GM23338 (cell line): ENCODE data around the gene PRR18. TPM values are rescaled to one million over a fixed set of nuclear protein-coding genes. Genes with fewer than 3 reads are reported as not detected.

Source experiments
- ATAC-seq: fragments of 200-7000 bp; cut with Tn5 transposase; 3 replicates; pipeline ENCODE4 v1.9.1; 2020
- DNase-seq: peaks from one replicate; pipeline ENCODE4 v3.0.0-alpha.2; 2015; ENCODE audit warnings: low spot score
- H2AFZ ChIP-seq: fragments of 200-600 bp; sonication (generic); 2 replicates; pipeline ENCODE4 v1.8.0; 2016; ENCODE audit warnings: antibody characterized with exemption, mild to moderate bottlenecking, moderate library complexity
- H3F3A ChIP-seq: fragments of 200-600 bp; sonication (generic); replicated peaks from 2 replicates; pipeline ENCODE4 v1.8.0; 2017; ENCODE audit warnings: antibody characterized with exemption, mixed run types, low read depth
- H3K27ac ChIP-seq: fragments of 200-600 bp; sonication (generic); 2 replicates; pipeline ENCODE4 v1.6.1; 2016; ENCODE audit warnings: low read depth
- H3K27me3 ChIP-seq: fragments of 200-600 bp; sonication (generic); 2 replicates; pipeline ENCODE4 v1.8.0; 2016; ENCODE audit warnings: mild to moderate bottlenecking, mixed run types, moderate library complexity; ENCODE audit not compliant: insufficient read depth
- H3K36me3 ChIP-seq: fragments of 200-600 bp; sonication (generic); 2 replicates; pipeline ENCODE4 v1.8.0; 2016; ENCODE audit warnings: mild to moderate bottlenecking; ENCODE audit not compliant: insufficient read depth
- H3K4me1 ChIP-seq: fragments of 200-600 bp; sonication (generic); 2 replicates; pipeline ENCODE4 v1.8.0; 2016; ENCODE audit warnings: mild to moderate bottlenecking, moderate library complexity; ENCODE audit not compliant: insufficient read depth
- H3K4me2 ChIP-seq: fragments of 200-600 bp; sonication (generic); 2 replicates; pipeline ENCODE4 v1.7.1; 2017; ENCODE audit warnings: mixed run types
- H3K4me3 ChIP-seq: fragments of 200-600 bp; sonication (generic); 2 replicates; pipeline ENCODE4 v1.6.1; 2016; ENCODE audit warnings: mixed run types
- H3K79me2 ChIP-seq: fragments of 200-600 bp; sonication (generic); replicated peaks from 2 replicates; pipeline ENCODE4 v1.8.0; 2017; ENCODE audit warnings: mild to moderate bottlenecking; ENCODE audit not compliant: insufficient read depth
- H3K9me2 ChIP-seq: fragments of 200-600 bp; sonication (generic); 2 replicates; pipeline ENCODE4 v1.8.0; 2017; ENCODE audit not compliant: insufficient read depth
- H4K20me1 ChIP-seq: fragments of 200-600 bp; sonication (generic); replicated peaks from 2 replicates; pipeline ENCODE4 v1.8.0; 2017; ENCODE audit warnings: mild to moderate bottlenecking; ENCODE audit not compliant: insufficient read depth
- H3K27ac Mint-ChIP-seq: 2 replicates; pipeline ENCODE4 v1.8.0; 2020; ENCODE audit warnings: inconsistent platforms, mild to moderate bottlenecking, moderate library complexity, mixed read lengths
- H3K27me3 Mint-ChIP-seq: 3 replicates; pipeline ENCODE4 v1.8.0; 2022; ENCODE audit warnings: low read depth, mild to moderate bottlenecking, moderate library complexity, mixed read lengths, inconsistent platforms; ENCODE audit not compliant: insufficient read depth, poor library complexity
- H3K36me3 Mint-ChIP-seq: 3 replicates; pipeline ENCODE4 v1.8.0; 2021; ENCODE audit warnings: low read depth, mild to moderate bottlenecking, inconsistent platforms, moderate library complexity, mixed read lengths
- H3K4me1 Mint-ChIP-seq: 3 replicates; pipeline ENCODE4 v1.8.0; 2020; ENCODE audit warnings: mild to moderate bottlenecking, inconsistent platforms, mixed read lengths
- H3K4me3 Mint-ChIP-seq: 3 replicates; pipeline ENCODE4 v1.8.0; 2021; ENCODE audit warnings: moderate library complexity, mild to moderate bottlenecking, inconsistent platforms, mixed read lengths
- H3K9me3 Mint-ChIP-seq: 3 replicates; pipeline ENCODE4 v1.8.0; 2020; ENCODE audit warnings: moderate library complexity, mild to moderate bottlenecking, inconsistent platforms, mixed read lengths
- CREB1 ChIP-seq: fragments of 250-450 bp; sonication (Bioruptor Pico); IDR thresholded peaks from 2 replicates; pipeline ENCODE4 v1.5.0; 2020; ENCODE audit warnings: low read depth, mild to moderate bottlenecking, moderate library complexity
- EZH2 ChIP-seq: fragments of 200-600 bp; sonication (generic); IDR thresholded peaks from one replicate; pipeline ENCODE4 v1.8.0; 2017; ENCODE audit warnings: antibody characterized with exemption, mild to moderate bottlenecking, low read depth; ENCODE audit not compliant: unreplicated experiment
- EZH2phosphoT487 ChIP-seq: fragments of 200-600 bp; sonication (generic); IDR thresholded peaks from one replicate; pipeline ENCODE4 v1.8.1; 2018; ENCODE audit warnings: antibody characterized with exemption; ENCODE audit not compliant: unreplicated experiment
- JUNB ChIP-seq: IDR thresholded peaks from one replicate; pipeline ENCODE4 v1.6.1; 2016; ENCODE audit warnings: antibody characterized with exemption; ENCODE audit not compliant: unreplicated experiment
- NANOG ChIP-seq: IDR thresholded peaks from 2 replicates; pipeline ENCODE4 v1.6.1; 2016; ENCODE audit warnings: antibody characterized with exemption, borderline replicate concordance
- POLR2AphosphoS5 ChIP-seq: IDR thresholded peaks from 2 replicates; pipeline ENCODE4 v1.6.1; 2016; ENCODE audit warnings: antibody characterized with exemption, low read depth
- STAT1 ChIP-seq: IDR thresholded peaks from one replicate; pipeline ENCODE4 v1.6.1; 2016; ENCODE audit warnings: antibody characterized with exemption; ENCODE audit not compliant: unreplicated experiment
- ZNF114 ChIP-seq: fragments of 250-450 bp; sonication (Bioruptor Pico); IDR thresholded peaks from 2 replicates; pipeline ENCODE4 v1.5.0; 2020; ENCODE audit warnings: mild to moderate bottlenecking, moderate library complexity
- ZNF331 ChIP-seq: fragments of 250-450 bp; sonication (Bioruptor Pico); IDR thresholded peaks from 2 replicates; pipeline ENCODE4 v1.5.0; 2020; ENCODE audit warnings: low read depth, mild to moderate bottlenecking, moderate library complexity
- polyA plus RNA-seq: library from polyadenylated mRNA; unstranded; fragments of >200 nt; fragmentation: Nextera tagmentation; extraction: Ambion mirVana; gene quantifications from 2 replicates; pipeline ENCODE4 v1.2.1, GENCODE V29; 2016
- total RNA-seq: library from RNA; depleted of rRNA; stranded (reverse); fragments of >200 nt; shearing (Covaris generic); gene quantifications from 2 replicates; pipeline ENCODE4 v1.2.3, GENCODE V29; 2014
- TF ChIP-seq, protein P1 (sequence below), 2 experiments: fragments of 200-600 bp in 1 of 2; sonication (generic) in 1 of 2; conservative IDR thresholded peaks; 2 replicates each; pipeline versions ENCODE4 v1.5.1 to v1.6.1; 2016 to 2017; ENCODE audit warnings: antibody characterized with exemption in 2 of 2, low read depth in 2 of 2, mild to moderate bottlenecking in 2 of 2, moderate library complexity in 1 of 2
- TF ChIP-seq, protein P2 (sequence below): fragments of 250-450 bp; sonication (Bioruptor Pico); IDR thresholded peaks from 2 replicates; pipeline ENCODE4 v1.5.0; 2020; ENCODE audit warnings: mild to moderate bottlenecking, moderate library complexity
- TF ChIP-seq, protein P3 (sequence below): IDR thresholded peaks from 2 replicates; pipeline ENCODE4 v1.6.1; 2016; ENCODE audit warnings: antibody characterized with exemption
- TF ChIP-seq, protein P4 (sequence below): IDR thresholded peaks from one replicate; pipeline ENCODE4 v1.6.1; 2018; ENCODE audit warnings: antibody characterized with exemption; ENCODE audit not compliant: unreplicated experiment

The PRR18 gene
- total and polyA plus RNA-seq, 2 experiments from 2014 or later, result 0.24 TPM; not detected in 1

DNA sequence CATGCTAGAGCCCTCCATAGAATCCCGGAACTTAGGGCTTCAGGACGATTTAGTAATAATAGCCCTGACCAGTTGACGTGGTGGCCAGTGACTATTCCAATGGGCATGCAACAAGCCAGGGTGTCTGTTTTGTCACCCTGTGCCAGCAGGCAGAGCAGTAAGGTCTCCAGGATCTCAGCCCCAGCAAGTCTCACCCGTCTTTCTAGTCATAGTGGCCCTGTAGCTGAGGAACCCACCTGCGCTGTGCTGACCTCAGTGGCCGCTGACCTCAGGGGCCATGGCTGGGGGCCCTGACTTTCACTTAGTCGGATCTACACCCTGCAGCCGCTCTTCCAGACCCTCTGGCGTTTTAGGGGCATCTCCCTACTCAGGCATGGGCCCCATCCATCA lies 36.8 kb downstream of the PRR18 start:
- H2AFZ ChIP-seq, result no peak overlapping the region
- Mint-ChIP-seq H3K27me3 (peaks cover 42% of the 10 kb centered on the region), H3K9me3 (no peaks in the 10 kb centered on the region), H3K4me1 (peaks cover 19% of the 10 kb centered on the region), H3K4me3 (no peak overlapping the region), H3K27ac (no peak overlapping the region), H3K36me3 (no peaks in the 10 kb centered on the region)
- H3K4me3 ChIP-seq, result no peak overlapping the region
- peaks cover 34% of the 10 kb centered on the region for H3K27me3 ChIP-seq
- no peak for DNase-seq
- H3K36me3 ChIP-seq, result no peaks in the 10 kb centered on the region
- H3K4me1 ChIP-seq, result peaks cover 15% of the 10 kb centered on the region
- H3K4me2 ChIP-seq, result no peak overlapping the region
- no peaks in the 10 kb centered on the region for H3K79me2 ChIP-seq
- TF ChIP-seq ZNF114 (CRISPR knock-in tag) (no peak), JUNB (no peak), EZH2 (no peak), POLR2AphosphoS5 (no peak), EZH2phosphoT487 (no peak), STAT1 (no peak), CREB1 (no peak), NANOG (no peak), ZNF331 (CRISPR knock-in tag) (no peak)
- TF ChIP-seq, protein P1, sequence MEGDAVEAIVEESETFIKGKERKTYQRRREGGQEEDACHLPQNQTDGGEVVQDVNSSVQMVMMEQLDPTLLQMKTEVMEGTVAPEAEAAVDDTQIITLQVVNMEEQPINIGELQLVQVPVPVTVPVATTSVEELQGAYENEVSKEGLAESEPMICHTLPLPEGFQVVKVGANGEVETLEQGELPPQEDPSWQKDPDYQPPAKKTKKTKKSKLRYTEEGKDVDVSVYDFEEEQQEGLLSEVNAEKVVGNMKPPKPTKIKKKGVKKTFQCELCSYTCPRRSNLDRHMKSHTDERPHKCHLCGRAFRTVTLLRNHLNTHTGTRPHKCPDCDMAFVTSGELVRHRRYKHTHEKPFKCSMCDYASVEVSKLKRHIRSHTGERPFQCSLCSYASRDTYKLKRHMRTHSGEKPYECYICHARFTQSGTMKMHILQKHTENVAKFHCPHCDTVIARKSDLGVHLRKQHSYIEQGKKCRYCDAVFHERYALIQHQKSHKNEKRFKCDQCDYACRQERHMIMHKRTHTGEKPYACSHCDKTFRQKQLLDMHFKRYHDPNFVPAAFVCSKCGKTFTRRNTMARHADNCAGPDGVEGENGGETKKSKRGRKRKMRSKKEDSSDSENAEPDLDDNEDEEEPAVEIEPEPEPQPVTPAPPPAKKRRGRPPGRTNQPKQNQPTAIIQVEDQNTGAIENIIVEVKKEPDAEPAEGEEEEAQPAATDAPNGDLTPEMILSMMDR (conservative IDR thresholded peaks at IDR 0.05; ENCODE audit: low read depth in 2 of 2), result no peak
- TF ChIP-seq, protein P2, sequence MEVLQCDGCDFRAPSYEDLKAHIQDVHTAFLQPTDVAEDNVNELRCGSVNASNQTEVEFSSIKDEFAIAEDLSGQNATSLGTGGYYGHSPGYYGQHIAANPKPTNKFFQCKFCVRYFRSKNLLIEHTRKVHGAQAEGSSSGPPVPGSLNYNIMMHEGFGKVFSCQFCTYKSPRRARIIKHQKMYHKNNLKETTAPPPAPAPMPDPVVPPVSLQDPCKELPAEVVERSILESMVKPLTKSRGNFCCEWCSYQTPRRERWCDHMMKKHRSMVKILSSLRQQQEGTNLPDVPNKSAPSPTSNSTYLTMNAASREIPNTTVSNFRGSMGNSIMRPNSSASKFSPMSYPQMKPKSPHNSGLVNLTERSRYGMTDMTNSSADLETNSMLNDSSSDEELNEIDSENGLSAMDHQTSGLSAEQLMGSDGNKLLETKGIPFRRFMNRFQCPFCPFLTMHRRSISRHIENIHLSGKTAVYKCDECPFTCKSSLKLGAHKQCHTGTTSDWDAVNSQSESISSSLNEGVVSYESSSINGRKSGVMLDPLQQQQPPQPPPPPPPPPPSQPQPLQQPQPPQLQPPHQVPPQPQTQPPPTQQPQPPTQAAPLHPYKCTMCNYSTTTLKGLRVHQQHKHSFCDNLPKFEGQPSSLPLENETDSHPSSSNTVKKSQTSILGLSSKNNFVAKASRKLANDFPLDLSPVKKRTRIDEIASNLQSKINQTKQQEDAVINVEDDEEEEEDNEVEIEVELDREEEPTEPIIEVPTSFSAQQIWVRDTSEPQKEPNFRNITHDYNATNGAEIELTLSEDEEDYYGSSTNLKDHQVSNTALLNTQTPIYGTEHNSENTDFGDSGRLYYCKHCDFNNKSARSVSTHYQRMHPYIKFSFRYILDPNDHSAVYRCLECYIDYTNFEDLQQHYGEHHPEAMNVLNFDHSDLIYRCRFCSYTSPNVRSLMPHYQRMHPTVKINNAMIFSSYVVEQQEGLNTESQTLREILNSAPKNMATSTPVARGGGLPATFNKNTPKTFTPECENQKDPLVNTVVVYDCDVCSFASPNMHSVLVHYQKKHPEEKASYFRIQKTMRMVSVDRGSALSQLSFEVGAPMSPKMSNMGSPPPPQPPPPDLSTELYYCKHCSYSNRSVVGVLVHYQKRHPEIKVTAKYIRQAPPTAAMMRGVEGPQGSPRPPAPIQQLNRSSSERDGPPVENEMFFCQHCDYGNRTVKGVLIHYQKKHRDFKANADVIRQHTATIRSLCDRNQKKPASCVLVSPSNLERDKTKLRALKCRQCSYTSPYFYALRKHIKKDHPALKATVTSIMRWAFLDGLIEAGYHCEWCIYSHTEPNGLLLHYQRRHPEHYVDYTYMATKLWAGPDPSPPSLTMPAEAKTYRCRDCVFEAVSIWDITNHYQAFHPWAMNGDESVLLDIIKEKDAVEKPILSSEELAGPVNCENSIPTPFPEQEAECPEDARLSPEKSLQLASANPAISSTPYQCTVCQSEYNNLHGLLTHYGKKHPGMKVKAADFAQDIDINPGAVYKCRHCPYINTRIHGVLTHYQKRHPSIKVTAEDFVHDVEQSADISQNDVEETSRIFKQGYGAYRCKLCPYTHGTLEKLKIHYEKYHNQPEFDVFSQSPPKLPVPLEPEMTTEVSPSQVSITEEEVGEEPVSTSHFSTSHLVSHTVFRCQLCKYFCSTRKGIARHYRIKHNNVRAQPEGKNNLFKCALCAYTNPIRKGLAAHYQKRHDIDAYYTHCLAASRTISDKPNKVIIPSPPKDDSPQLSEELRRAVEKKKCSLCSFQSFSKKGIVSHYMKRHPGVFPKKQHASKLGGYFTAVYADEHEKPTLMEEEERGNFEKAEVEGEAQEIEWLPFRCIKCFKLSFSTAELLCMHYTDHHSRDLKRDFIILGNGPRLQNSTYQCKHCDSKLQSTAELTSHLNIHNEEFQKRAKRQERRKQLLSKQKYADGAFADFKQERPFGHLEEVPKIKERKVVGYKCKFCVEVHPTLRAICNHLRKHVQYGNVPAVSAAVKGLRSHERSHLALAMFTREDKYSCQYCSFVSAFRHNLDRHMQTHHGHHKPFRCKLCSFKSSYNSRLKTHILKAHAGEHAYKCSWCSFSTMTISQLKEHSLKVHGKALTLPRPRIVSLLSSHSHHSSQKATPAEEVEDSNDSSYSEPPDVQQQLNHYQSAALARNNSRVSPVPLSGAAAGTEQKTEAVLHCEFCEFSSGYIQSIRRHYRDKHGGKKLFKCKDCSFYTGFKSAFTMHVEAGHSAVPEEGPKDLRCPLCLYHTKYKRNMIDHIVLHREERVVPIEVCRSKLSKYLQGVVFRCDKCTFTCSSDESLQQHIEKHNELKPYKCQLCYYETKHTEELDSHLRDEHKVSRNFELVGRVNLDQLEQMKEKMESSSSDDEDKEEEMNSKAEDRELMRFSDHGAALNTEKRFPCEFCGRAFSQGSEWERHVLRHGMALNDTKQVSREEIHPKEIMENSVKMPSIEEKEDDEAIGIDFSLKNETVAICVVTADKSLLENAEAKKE (CRISPR knock-in tag), result no peak
- TF ChIP-seq, protein P3, sequence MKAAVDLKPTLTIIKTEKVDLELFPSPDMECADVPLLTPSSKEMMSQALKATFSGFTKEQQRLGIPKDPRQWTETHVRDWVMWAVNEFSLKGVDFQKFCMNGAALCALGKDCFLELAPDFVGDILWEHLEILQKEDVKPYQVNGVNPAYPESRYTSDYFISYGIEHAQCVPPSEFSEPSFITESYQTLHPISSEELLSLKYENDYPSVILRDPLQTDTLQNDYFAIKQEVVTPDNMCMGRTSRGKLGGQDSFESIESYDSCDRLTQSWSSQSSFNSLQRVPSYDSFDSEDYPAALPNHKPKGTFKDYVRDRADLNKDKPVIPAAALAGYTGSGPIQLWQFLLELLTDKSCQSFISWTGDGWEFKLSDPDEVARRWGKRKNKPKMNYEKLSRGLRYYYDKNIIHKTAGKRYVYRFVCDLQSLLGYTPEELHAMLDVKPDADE, result no peak
- TF ChIP-seq, protein P4, sequence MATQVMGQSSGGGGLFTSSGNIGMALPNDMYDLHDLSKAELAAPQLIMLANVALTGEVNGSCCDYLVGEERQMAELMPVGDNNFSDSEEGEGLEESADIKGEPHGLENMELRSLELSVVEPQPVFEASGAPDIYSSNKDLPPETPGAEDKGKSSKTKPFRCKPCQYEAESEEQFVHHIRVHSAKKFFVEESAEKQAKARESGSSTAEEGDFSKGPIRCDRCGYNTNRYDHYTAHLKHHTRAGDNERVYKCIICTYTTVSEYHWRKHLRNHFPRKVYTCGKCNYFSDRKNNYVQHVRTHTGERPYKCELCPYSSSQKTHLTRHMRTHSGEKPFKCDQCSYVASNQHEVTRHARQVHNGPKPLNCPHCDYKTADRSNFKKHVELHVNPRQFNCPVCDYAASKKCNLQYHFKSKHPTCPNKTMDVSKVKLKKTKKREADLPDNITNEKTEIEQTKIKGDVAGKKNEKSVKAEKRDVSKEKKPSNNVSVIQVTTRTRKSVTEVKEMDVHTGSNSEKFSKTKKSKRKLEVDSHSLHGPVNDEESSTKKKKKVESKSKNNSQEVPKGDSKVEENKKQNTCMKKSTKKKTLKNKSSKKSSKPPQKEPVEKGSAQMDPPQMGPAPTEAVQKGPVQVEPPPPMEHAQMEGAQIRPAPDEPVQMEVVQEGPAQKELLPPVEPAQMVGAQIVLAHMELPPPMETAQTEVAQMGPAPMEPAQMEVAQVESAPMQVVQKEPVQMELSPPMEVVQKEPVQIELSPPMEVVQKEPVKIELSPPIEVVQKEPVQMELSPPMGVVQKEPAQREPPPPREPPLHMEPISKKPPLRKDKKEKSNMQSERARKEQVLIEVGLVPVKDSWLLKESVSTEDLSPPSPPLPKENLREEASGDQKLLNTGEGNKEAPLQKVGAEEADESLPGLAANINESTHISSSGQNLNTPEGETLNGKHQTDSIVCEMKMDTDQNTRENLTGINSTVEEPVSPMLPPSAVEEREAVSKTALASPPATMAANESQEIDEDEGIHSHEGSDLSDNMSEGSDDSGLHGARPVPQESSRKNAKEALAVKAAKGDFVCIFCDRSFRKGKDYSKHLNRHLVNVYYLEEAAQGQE, result no peak
- no peak for ATAC-seq
- no peaks in the 10 kb centered on the region for H4K20me1 ChIP-seq
- no peaks in the 10 kb centered on the region for H3F3A ChIP-seq
- H3K9me2 ChIP-seq, result no peaks in the 10 kb centered on the region
- H3K27ac ChIP-seq, result no peak overlapping the region
